Measurements from ENCODE around the gene PPP4R2. TPM values are rescaled to one million over a fixed set of nuclear protein-coding genes. Genes with fewer than 3 reads are reported as not detected.
"Not testable (repeated sequence)": the region's sequence is repeated elsewhere in the genome, so short reads cannot be mapped to it uniquely, and the experiment has no call there.

Gene PPP4R2
- total RNA-seq, 2 donors from 2014 or later: 36.3 to 50.1 TPM

DNA sequence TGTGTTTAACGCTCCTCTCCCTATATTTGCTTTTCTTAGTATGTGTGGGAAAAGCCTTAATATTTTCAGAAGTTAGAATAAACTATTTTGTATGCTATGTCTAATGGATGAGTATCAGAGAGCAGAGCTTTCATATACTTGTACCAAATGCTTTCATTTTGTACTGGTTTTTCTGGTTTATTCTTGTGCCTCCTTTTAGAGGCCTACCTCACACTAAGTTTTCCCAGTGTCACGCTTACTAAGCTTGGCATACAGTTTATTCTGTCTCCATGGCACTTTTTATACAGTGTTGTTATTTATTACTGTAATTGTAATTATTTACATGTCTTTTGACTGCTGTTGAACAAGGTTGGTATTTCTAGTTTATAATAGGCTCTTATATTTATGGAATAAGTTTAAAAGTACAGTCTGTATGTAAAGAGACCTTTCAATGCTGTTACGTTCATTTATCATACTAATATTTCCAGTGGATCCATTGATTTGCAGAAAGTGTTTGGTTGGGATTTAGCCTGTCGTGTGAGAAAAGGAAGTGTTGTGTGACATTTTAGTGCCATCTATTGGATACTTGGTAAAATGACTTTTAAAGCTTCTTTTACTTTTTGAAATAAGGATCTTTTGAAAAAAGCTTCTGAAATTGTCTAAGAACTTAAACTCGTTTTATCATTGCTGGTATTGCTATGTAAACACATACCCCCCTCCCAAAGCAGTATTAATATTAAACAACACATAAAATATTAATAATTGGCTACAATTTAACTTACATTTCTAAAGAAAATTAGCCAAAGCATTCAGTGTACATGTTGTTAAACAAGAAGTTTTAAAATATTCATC lies 59.6 kb downstream of the PPP4R2 start:
- DNase-seq (ENCODE audit: low spot score): no peak
- intact Hi-C loops (cut with DNase I): loop anchor here (10.0 kb wide), 2 partner anchors 111 to 211 kb away; partner anchors contain the start of gene SHQ1 (in 1 of the 2)

DNA sequence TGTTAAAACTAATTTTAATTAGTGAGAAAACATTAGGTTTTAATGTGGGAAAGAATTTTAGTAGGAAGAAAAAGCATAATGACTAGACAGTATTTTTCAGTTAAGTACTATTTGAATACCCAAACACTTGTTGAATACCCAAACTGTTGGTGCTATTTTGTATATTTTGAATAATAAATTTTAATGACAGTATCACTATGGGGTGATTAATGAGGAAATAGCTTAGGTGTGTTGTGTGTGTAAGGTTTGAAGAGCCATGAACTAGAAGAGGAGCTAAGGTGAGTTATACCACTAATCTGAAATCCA lies 60.2 kb downstream of the PPP4R2 start:
- DNase-seq (ENCODE audit: low spot score): no peak
- intact Hi-C loops (cut with DNase I): loop anchor here (10.0 kb wide), 2 partner anchors 112 to 212 kb away; partner anchors contain the start of gene SHQ1 (in 1 of the 2)

DNA sequence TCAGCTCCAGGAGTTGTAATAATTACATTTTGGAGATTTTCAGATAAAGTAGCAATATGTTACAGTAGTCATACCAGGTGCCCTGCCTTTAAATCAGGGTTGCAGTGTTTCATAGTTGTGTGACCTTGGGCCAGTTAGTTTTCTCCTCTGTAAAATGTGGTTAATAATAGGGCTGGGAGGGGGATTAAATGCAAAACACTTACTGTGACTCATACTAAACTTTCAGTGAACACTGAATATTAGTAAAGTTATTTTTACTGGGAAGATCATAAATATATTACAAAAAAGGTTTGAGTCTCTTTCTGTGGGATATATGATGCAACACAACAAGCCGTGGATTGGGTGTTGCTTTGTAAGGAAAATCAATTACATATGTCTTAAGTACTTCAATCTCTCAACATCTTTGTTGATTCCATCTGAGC lies 63.7 kb downstream of the PPP4R2 start:
- intact Hi-C loops (cut with DNase I): no loop called here
- no peak for DNase-seq (ENCODE audit: low spot score)

DNA sequence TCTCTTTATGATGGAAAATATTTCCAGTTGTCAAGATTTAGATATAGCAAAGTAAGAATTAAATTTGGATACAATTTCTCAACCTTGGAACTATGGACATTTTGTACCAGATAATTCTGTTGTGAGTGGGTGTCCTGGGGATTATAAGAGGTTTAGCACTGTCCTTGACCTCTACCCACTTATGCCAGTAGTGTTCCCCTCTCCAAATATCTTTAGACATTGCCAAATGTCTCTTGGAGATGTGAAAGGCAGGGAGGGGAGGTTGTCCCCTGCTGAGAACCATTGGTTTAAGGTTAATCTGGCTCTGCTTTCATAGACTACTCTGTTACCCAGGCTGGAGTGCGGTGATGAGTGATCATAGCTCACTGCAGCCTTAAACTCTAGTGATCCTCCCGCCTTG lies 64.8 kb downstream of the PPP4R2 start, which contains the start of gene EBLN2:
TSS of gene EBLN2 (plus strand) at position 244 of the 400 bp plus-strand sequence. CDS start 423 bp downstream, outside the sequence.
- no peak for DNase-seq (ENCODE audit: low spot score)
- intact Hi-C loops (cut with DNase I): no loop called here

DNA sequence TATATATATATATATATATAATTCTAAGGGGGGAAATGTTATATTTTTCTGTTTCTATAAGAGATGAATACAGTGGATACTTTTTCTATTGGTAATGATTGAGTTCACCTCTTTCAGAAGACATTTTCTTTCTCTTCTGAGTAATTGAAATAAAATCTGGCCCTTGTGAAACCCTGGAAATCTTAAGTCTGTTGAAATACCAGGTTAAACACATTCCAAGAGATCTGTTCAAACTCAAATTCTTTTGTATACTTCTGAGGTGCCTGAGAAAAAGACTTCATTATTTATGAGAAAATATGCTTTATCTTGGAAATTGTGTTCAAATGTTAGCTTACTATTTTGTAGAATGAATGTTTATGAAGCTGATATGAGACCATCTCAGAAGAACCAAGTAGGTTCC lies 69.6 kb downstream of the PPP4R2 start:
- DNase-seq (ENCODE audit: low spot score); intact Hi-C loops (cut with DNase I): not testable (repeated sequence)

DNA sequence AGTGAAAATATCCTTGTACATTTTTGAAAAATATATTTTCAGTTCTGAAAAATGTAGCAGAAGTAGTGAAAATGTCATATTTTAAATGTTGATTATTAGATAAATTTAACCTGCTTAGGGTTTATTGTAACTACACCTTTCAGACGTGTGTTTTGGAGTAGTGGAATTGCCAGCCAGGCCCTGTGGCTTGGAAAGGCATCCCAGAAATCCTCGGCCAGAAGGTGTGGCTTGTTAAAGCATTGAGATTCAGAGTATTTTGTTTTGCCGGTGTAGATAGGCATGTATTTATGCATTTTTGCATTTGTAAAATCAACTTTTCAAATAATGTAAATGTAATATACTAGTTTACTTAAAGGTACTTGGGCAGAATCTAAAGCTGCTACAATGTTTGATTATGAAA lies 71.8 kb downstream of the PPP4R2 start:
- no peak for DNase-seq (ENCODE audit: low spot score)
- intact Hi-C loops (cut with DNase I): no loop called here

DNA sequence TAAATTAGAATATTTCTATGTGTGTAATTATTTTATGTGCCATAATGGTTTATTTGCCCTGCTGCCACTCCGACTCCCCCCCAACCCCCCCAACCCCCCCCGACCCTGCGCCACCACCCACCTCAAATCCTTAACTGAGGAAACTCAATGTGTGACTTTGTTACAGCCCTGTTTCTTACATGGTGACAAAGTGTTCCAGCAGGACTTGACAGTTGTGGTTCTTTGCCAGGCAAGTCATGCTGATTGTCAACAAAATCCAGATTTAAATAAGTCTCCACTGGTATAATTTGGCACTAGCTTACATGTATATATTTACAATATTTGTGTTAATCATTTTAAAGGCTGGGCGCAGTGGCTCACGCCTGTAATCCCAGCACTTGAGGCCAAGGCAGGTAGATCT lies 72.6 kb downstream of the PPP4R2 start:
- intact Hi-C loops (cut with DNase I): no loop called here
- DNase-seq (ENCODE audit: low spot score): no peak

DNA sequence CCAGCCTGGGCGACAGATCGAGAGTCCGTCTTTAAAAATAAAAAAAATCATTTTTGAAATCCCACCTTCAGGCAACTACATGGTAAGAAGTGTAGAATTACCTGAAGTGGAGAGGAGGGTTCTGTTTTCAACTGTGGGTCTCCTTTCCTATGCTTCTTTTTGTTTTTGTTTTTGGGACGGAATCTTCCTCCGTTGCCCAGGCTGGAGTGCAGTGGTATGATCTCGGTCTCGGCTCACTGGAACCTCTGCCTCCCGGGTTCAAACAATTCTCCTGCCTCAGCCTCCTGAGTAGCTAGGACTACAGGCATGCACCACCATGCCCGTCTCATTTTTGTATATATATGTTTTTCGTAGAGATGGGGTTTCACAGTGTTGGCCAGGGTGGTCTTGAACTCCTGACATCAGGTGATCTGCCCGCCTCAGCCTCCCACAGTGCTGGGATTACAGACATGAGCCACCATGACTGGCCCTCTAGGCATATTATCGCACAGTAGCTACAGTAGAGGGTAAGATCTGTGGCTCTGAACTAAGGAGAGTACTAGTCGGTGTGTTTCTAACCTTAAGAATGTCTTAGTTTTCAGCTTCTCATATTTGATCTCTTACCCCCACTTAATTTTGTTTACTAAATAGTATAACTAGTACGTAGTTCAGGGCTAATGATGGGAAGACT lies 73.3 kb downstream of the PPP4R2 start:
- DNase-seq (ENCODE audit: low spot score): no peak
- intact Hi-C loops (cut with DNase I): no loop called here

DNA sequence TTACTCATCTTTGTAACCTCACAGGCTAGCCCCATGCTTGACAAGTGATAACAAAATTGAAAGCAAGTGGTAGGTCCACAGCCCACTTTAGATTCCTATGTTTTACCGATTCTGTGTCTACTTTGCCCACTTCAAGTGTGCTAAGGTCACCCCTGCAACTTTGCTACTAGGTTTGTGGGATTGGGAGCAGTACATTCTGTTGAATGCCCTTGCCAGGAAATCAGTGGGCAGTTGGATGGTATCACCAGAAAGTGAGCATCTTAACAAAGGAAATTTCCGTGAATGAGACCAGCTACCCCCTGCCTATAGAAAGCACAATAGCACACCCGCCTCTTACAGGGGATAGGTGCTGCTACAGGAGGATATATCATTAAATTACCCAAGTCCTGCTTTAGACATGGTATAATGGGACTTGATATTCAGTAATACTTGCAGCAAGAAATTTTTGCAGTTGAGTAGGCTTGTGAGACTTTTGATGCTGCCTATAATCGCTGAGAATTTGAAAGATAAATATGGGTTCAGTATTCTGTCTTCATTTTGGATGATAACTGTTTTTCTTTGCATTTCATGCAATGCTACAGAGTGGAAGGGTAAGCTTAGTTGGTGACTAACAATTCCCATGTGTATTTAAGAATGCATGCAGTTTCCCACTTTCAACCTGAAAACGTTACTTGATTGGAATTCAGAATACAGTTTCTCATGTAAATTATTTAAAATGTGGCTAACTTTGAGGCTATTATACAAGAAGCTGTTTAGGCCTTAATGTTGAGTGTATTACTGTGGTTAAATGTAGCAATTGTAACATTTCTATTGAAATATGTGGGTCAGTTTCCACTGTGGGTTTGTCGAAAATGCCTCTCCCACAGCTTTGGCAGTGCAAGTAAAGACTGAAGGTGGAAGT lies 74.3 kb downstream of the PPP4R2 start:
- intact Hi-C loops (cut with DNase I): no loop called here
- DNase-seq (ENCODE audit: low spot score): no peak

DNA sequence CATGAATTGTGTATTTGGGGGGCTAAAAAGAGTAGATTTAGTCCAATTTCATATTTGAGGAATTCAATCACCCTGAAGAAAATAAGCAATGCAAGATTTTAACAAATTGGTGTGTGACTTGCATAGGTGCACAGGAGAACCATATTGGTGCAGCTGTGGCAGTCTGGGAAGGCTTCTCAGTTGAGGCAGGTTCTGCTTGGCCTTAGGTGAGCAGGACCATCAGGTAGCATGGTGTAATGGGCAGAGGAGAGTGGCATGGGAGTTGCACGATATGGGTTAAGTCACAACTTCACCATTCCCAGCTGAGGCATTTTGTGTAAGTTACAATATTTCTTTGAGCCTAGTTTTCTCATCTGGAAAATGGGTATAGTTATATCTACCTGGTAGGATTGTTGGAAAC lies 75.3 kb downstream of the PPP4R2 start:
- intact Hi-C loops (cut with DNase I): no loop called here

DNA sequence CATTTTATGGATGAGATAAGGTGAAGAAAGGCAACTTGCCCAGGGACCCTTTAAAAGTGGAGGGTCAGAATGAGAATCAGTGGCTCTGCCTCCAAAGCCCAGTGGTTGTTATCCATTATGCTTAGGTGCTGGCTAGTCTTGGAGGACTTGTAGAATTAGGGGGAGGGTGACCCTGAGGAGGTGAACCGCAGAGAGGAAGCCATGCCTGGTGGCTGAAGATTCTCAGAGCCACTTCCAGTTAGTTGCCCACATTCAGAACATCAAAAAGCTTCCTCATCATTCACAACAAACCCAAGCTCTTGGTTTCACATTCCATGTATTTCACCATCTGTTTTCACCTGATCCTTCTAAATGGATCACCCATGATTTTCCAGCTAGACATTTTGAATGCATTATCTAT lies 76.0 kb downstream of the PPP4R2 start:
- DNase-seq (ENCODE audit: low spot score): no peak
- intact Hi-C loops (cut with DNase I): no loop called here

More for the DNA sequence above, 75.3 kb downstream of the PPP4R2 start:
- DNase-seq (ENCODE audit: low spot score): no peak

DNA sequence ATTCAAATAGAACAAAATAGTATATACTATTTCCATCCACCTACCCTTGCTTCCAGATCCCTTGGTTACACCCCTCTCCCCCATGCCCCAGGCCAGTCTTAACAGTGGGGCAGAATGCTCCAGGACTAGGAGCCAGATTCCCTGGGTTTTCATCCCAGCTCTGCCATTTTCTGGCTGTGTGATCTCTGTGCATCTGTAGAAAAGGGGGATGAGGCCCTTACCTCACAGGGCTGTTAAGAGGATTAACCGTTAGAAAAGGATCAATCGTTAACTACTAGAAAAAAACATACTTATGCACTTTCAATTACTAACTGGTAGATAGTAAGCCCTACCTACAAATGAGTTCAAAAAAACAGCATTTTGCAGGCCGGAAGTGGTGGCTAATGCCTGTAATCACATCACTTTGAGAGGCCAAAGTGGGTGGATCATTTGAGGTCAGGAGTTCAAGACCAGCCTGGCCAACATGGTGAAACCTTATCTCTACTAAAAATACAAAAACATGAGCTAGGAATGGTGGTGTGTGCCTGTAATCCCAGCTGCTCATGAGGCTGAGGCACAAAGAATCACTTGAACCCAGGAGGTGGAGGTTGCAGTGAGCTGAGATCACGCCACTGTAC lies 76.6 kb downstream of the PPP4R2 start:
- no peak for DNase-seq (ENCODE audit: low spot score)
- intact Hi-C loops (cut with DNase I): no loop called here

DNA sequence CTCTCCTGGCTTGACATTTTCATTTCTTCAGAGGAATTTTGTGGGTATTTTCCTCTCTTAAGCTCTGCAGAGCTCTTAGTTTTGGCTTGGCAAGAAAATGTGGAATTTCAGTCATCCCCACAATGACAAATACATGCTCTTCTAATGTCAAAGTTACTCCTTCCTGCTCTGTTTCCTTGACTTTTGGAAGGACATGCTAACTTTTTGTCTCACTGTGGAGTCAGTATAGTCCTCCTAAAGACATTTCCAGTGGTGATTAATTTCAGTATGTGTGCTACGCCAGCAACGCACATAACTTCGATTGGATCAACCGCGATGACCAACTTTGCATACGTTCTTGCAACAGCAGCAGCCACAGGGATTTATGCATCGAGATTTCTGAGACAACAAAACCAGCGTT lies 78.2 kb downstream of the PPP4R2 start:
- intact Hi-C loops (cut with DNase I): no loop called here
- no peak for DNase-seq (ENCODE audit: low spot score)

DNA sequence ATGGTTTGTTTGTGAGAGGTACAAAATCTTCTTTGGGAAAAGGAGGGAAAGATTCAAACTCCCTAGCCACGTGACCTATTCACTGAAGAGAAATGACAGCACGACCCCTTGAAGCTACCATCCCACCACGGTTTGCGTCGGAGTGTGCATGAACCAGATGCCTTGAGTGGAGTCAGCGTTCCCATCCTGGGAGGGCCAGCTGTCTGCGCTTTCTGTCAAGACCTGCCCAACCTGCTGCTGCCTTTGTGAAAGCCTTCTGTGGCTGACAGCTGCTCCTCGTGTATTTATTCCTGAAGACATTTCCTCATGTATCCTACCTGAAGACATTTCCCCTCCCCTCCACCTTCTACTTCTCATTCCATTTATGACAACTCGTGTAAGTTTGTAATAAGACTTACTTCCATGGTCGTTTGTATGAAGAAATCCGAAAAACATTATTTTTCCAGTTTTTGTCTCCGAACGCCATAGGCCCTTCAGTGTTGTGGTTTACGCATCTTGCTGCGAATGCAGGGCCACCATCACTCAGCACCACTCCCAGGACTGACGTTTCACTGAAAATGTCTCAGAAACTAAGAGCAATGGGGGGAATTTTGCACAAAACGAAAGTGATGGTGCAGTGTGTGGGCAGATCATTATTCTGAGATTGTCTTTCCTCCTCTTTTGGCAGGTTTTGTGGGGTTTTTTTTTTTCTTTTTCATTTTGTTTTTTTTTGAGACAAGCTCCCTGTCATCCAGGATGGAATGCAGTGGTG lies 83.8 kb downstream of the PPP4R2 start:
- intact Hi-C loops (cut with DNase I): no loop called here
- DNase-seq (ENCODE audit: low spot score): no peak

DNA sequence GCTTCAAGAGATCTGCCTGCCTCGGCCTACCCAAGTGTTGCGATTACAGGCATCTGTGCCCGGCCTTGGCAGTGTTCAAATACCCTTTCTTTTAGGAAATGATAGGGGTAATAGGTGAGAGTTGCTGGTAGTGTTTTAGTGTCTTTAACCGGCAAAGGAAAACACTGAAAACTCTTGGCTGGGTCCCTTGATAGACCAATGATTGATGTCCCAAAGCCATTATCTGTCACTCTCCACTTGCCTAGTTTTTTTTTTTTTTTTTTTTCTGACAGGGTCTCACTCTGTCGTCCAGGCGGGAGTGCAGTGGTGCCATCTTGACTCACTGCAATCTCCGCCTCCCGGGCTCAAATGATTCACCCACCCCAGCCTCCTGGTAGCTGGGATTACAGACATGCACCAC lies 84.5 kb downstream of the PPP4R2 start:
- intact Hi-C loops (cut with DNase I): no loop called here
- DNase-seq (ENCODE audit: low spot score): no peak

DNA sequence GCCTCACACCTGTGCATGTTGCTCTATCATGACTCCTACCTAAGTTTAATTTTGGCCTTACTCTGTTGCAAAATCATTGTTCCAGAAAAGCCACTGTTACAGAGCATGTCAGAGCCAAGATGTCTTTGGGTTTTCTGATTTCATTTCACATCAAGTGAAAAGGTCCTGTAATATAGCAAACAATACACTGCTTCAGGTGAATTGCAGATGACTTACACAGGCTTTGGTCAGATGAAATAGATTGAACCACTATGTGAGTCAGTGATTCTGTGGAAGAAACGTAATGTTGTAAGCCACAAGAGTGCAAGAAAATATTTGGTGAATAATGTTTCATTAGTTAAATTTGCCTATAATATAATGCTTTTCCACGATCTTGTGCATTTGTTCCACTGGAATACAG lies 87.6 kb downstream of the PPP4R2 start:
- intact Hi-C loops (cut with DNase I): no loop called here
- no peak for DNase-seq (ENCODE audit: low spot score)

DNA sequence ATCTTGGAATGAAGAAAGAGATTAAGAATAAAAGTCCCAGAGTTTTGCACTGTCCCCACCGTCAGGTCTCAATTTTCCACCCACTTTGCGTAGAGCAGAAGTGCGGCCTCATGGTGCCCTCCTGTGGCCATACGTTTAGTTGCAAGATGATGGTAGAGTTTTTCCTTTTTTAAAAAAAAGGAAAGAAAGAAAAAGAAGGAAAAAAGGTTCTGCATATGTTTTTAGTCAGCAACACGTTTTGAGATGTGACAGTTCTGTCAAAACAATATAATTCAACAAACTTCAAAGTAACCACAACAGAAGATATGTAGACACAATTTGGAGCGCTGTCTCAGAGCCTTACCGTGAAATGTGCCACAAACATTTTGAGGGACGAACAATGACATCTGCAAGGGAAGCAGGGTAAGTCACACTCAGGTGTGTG lies 89.5 kb downstream of the PPP4R2 start:
- intact Hi-C loops (cut with DNase I): no loop called here
- no peak for DNase-seq (ENCODE audit: low spot score)

DNA sequence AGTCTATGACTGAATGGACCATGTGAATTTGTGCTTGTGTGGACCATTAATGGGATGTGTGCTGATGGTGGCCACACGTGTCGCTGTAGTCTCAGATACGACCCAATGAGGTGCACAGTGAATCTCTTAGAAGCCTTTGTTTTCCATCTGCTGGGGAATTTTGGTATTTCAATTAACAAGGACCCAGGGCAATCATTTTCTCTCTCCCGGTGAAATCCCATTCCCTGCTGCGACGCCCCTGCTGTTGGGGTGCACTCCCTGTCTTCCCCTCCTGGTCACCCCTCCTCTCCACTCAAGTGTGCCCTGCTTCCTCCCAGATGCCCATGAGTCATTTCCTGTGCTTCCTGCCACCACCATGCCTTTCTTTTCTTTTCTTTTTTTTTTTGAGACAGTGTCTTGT lies 97.5 kb downstream of the PPP4R2 start:
- no peak for DNase-seq (ENCODE audit: low spot score)
- intact Hi-C loops (cut with DNase I): no loop called here

DNA sequence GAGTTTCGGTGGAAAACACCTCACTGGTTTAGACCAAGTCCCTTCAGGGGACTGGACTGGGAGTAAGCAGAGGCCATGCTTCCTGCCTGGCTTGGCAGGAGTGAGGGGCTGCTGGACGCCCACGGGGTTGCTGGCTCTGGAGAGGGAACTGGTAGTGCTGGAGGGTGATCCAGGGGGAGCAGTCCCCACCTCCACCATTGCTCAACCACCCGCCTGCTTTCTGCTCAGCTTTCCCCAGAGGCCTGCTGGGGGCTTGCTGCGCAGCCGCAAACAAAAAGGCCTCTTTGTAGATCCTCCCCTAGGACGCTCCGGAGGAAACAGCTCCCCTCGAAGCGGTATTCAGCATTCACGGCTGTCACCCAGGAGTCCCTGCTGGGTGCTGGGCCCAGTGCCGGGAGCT lies 98.3 kb downstream of the PPP4R2 start:
- DNase-seq (ENCODE audit: low spot score): no peak
- intact Hi-C loops (cut with DNase I): no loop called here
